Colonic mucosa (tissue), 4 donors: Measurements from ENCODE around the gene DTWD2. TPM values are rescaled to one million over a fixed set of nuclear protein-coding genes. Genes with fewer than 3 reads are reported as not detected.

Experiments
- DNase-seq: peaks from one replicate; pipeline ENCODE4 v3.0.0-alpha.2; 2020
- H3K27ac ChIP-seq: fragments of 200-600 bp; one replicate; pipeline ENCODE4 v1.8.0; 2021
- H3K27me3 ChIP-seq: fragments of 200-600 bp; one replicate; pipeline ENCODE4 v1.8.0; 2021
- H3K36me3 ChIP-seq: fragments of 200-600 bp; one replicate; pipeline ENCODE4 v1.8.0; 2021
- H3K4me1 ChIP-seq: fragments of 200-600 bp; one replicate; pipeline ENCODE4 v1.8.0; 2021; ENCODE audit warnings: mild to moderate bottlenecking
- H3K4me3 ChIP-seq: fragments of 200-600 bp; one replicate; pipeline ENCODE4 v1.8.0; 2021
- H3K9ac ChIP-seq, 2 donors: one replicate each; pipeline ENCODE4 v1.7.0; 2013; ENCODE audit warnings: control low read depth in 2 of 2, low read depth in 2 of 2, low read length in 2 of 2
- H3K9me3 ChIP-seq: fragments of 200-600 bp; one replicate; pipeline ENCODE4 v1.8.0; 2021
- CTCF ChIP-seq: fragments of 200-600 bp; IDR thresholded peaks from one replicate; pipeline ENCODE4 v1.8.0; 2022; ENCODE audit warnings: antibody characterized with exemption, mild to moderate bottlenecking
- intact Hi-C: fragments of 100-400 bp; cut with DNase I; formaldehyde crosslinking; loops from one replicate; pipeline ENCODE4 v1.14.1; 2022
- total RNA-seq, 2 donors: library from RNA; stranded (reverse); fragmentation: NEBNext Ultra II Directional in 1 of 2; extraction: Animal tissue kit (Norgen Biotek cat#: 25700) in 1 of 2; gene quantifications; one replicate each; pipeline ENCODE4 v1.2.1, GENCODE V29; 2021
- donor health status: healthy.
- donor health status: DM: no; HTN: no; CAD: no.
- donor health status: DM: no; HTN: no; CAD: no.

The DTWD2 gene
- total RNA-seq, 2 donors from 2014 or later = 7.5 to 11.7 TPM

GRCh38 chr5:118933703-118934102 is 54.6 kb downstream of the DTWD2 start:
- Histone ChIP-seq H3K36me3 (no peaks in the 10 kb centered on the region), H3K4me1 (no peaks in the 10 kb centered on the region), H3K9me3 (no peaks in the 10 kb centered on the region), H3K4me3 (no peak overlapping the region), H3K27me3 (no peaks in the 10 kb centered on the region), H3K9ac (no peak overlapping the region), H3K27ac (no peak overlapping the region)
- intact Hi-C loops = no loop called here
- TF ChIP-seq CTCF = no peak
- no peak for DNase-seq

GRCh38 chr5:118931564-118931963 is 56.8 kb downstream of the DTWD2 start:
- H3K4me1 ChIP-seq = no peaks in the 10 kb centered on the region
- no peak for TF ChIP-seq CTCF
- intact Hi-C loops = no loop called here
- H3K27me3 ChIP-seq = no peaks in the 10 kb centered on the region
- no peak for DNase-seq
- no peaks in the 10 kb centered on the region for H3K36me3 ChIP-seq
- no peak overlapping the region for H3K9ac ChIP-seq
- no peak overlapping the region for H3K4me3 ChIP-seq
- no peaks in the 10 kb centered on the region for H3K9me3 ChIP-seq
- no peak overlapping the region for H3K27ac ChIP-seq

- TF ChIP-seq CTCF = no peak
- Histone ChIP-seq H3K9ac (no peak overlapping the region), H3K36me3 (no peaks in the 10 kb centered on the region), H3K4me3 (no peak overlapping the region), H3K27ac (no peak overlapping the region), H3K27me3 (no peaks in the 10 kb centered on the region), H3K4me1 (no peaks in the 10 kb centered on the region), H3K9me3 (no peaks in the 10 kb centered on the region)
- DNase-seq = no peak
- intact Hi-C loops = no loop called here
These were observed 64.3 kb downstream of the DTWD2 start for GRCh38 chr5:118924006-118924389.

GRCh38 chr5:118923295-118924005 is 64.9 kb downstream of the DTWD2 start:
- no peak for DNase-seq
- Histone ChIP-seq H3K27ac (no peak overlapping the region), H3K4me3 (no peak overlapping the region), H3K4me1 (no peaks in the 10 kb centered on the region), H3K27me3 (no peaks in the 10 kb centered on the region), H3K9ac (no peak overlapping the region), H3K9me3 (no peaks in the 10 kb centered on the region), H3K36me3 (no peaks in the 10 kb centered on the region)
- intact Hi-C loops = no loop called here
- TF ChIP-seq CTCF = no peak

GRCh38 chr5:118921866-118922265 is 66.5 kb downstream of the DTWD2 start:
- H3K9me3 ChIP-seq = no peaks in the 10 kb centered on the region
- intact Hi-C loops = no loop called here
- no peak for TF ChIP-seq CTCF
- H3K27me3 ChIP-seq = no peaks in the 10 kb centered on the region
- H3K36me3 ChIP-seq = no peaks in the 10 kb centered on the region
- no peak for DNase-seq
- no peak overlapping the region for H3K9ac ChIP-seq
- no peak overlapping the region for H3K4me3 ChIP-seq
- H3K27ac ChIP-seq = no peak overlapping the region
- no peaks in the 10 kb centered on the region for H3K4me1 ChIP-seq
